Body of pancreas (tissue), 4 donors: Measurements from ENCODE around the gene TUBB2B.

Experiments
- CTCF ChIP-seq, 7 experiments: fragments of 450-650 bp in 4 of 7; fragments of 200-600 bp in 3 of 7; sonication (generic) in 3 of 7; IDR thresholded peaks; one replicate each; pipeline ENCODE4 v1.5.1; 2016 to 2019; ENCODE audit warnings: antibody characterized with exemption in 7 of 7
- POLR2A ChIP-seq, 3 donors: fragments of 450-650 bp; IDR thresholded peaks; one replicate each; pipeline ENCODE4 v1.6.1; 2016; ENCODE audit warnings: antibody characterized with exemption in 3 of 3, mild to moderate bottlenecking in 2 of 3

GRCh38 chr6:3201388-3201787 is 26.1 kb downstream of the TUBB2B start:
- TF ChIP-seq CTCF (IDR thresholded peaks at IDR 0.05) (no peak), POLR2A (IDR thresholded peaks at IDR 0.05) (no peak)
